ENCODE measurements around the gene POLDIP2.

The POLDIP2 gene

DNA sequence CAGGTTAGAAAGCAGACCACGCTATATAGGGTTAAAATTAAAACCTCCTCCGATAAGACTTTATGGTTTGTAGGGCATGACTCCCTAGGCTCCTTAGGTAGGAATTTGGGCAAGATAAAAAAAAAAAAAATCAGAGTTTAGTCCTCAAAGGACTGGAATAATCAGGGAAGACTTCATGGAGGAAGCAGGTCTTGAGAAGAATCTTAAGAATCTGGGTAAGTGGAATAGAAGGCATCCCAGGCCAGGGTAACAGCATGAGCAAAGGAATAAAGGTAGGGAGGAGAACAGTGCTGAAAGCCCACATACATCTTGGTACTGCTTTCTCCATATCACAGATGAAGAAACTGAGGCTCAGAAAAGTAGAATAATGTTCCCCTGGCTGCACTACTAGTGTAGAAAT lies 33.2 kb upstream of the POLDIP2 start:
- no peak for DNase-seq (ENCODE audit: low read depth in 2 of 3, low spot score in 2 of 3)

DNA sequence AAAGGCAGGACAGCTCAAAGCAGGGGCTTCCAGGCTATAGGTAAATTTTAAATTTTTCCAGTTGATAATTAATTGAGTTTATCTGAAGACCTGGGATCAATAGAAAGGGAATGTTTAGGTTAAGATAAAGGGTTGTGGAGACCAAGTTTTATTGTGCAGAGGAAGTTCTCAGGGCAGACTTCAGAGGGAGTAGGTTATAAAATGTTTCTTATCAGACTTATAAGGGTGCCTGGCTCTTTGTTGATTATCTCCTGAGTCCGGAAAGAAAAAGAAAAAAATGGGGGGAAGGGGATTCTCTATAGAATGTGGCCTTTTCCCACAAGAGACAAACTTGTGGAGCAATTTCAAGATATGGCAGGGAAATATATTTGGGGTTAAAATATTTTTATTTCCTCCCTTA lies 32.8 kb upstream of the POLDIP2 start:
- DNase-seq (ENCODE audit: low read depth in 2 of 3, low spot score in 2 of 3), result no peak

DNA sequence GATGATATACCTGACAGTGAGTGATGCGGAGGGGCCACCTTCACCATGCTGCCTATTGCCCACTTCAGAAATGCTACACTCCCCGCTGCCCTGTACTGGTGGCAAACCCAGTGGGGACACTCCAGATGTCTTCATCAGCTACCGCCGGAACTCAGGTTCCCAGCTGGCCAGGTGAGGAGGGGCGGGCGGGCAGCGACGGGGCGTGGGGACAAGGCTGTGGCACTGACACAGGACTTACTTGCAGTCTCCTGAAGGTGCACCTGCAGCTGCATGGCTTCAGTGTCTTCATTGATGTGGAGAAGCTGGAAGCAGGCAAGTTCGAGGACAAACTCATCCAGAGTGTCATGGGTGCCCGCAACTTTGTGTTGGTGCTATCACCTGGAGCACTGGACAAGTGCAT lies 30.8 kb upstream of the POLDIP2 start:
- no peak for DNase-seq (ENCODE audit: low read depth in 2 of 3, low spot score in 2 of 3)

DNA sequence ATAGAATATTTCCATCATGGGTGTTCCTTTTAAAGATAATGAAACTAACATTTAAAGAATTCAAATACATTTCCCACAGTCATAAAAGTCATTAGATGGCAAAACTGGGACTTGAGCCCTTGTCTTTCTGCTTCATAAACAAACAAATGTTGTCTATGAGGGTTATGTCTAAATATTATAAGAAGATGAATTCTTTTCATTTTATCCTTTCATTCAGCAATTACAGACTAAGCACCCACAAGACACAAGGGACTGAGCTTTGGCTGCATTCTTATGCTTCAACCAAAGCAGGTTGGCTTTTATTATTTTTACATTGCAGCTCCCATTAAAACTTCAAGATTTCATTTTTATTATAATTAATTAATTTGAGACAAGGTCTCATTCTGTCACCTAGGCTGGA lies 29.1 kb upstream of the POLDIP2 start:
- no peak for DNase-seq (ENCODE audit: low read depth in 2 of 3, low spot score in 2 of 3)

DNA sequence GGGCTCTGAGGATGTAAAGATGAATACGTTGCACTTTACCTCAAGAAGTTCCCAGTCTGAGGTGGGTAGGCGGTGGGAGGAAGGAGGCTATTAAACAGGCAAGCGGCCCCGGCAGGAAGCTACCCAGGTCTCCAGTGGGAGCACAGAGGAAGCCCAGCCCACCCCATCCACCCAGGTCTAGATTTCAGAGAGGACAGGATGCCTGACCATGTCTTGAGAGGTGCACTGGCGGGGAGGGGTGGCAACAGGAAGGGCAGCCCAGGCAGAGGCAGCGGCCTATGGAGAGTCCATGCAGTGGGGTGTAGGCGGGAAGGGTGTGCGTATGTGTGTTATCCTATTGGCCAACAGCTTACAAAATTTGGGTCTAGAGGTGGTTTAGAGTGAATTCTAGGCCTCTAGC lies 28.1 kb upstream of the POLDIP2 start:
- no peak for DNase-seq (ENCODE audit: low read depth in 2 of 3, low spot score in 2 of 3)

DNA sequence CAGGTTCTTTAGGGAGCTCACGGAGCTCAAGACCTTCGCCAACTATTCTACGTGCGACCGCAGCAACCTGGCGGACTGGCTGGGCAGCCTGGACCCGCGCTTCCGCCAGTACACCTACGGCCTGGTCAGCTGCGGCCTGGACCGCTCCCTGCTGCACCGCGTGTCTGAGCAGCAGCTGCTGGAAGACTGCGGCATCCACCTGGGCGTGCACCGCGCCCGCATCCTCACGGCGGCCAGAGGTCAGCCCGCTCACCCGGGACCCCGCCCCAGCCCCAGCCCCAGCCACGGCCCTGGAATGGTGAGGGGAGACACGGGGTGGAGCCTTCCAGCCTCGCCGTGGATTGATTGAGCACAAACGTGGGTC lies 27.7 kb upstream of the POLDIP2 start:
- DNase-seq (ENCODE audit: low read depth in 2 of 3, low spot score in 2 of 3), result no peak

DNA sequence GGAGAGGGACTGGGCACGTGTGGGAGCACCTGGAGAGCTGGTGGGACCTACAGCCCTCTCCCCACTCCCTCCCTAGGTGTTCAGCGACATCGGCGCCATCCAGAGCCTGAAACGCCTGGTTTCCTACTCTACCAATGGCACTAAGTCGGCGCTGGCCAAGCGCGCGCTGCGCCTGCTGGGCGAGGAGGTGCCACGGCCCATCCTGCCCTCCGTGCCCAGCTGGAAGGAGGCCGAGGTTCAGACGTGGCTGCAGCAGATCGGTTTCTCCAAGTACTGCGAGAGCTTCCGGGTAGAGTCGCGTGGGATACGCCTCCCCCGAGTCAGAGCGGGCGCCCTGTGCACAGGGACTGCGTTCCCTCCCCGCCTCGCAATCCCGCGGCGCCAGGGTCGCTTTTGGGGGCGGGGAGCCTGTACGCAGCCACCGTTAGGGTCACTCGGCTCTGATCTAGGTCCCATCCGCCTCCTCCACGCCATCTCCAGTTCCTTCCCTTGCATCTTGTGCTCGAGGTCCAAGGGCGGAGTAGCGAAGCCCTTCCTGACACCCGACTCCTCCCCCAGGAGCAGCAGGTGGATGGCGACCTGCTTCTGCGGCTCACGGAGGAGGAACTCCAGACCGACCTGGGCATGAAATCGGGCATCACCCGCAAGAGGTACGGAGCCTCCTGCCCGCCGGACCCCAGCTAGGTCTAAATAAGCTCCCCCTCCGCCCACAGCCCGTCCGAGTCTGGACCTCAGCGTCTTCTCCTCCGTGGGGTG lies 27.1 kb upstream of the POLDIP2 start:
- peak in 2 of 3 experiments; percentile 39 to 48 for DNase-seq (ENCODE audit: low read depth in 2 of 3, low spot score in 2 of 3)

DNA sequence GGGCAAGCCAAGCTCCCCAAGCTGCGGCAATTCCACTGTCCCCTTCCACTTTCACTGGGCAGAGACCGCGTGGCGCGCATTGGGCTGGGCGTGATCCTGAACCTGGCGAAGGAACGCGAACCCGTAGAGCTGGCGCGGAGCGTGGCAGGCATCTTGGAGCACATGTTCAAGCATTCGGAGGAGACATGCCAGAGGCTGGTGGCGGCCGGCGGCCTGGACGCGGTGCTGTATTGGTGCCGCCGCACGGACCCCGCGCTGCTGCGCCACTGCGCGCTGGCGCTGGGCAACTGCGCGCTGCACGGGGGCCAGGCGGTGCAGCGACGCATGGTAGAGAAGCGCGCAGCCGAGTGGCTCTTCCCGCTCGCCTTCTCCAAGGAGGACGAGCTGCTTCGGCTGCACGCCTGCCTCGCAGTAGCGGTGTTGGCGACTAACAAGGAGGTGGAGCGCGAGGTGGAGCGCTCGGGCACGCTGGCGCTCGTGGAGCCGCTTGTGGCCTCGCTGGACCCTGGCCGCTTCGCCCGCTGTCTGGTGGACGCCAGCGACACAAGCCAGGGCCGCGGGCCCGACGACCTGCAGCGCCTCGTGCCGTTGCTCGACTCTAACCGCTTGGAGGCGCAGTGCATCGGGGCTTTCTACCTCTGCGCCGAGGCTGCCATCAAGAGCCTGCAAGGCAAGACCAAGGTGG lies 24.0 kb upstream of the POLDIP2 start:
- no peak for DNase-seq (ENCODE audit: low read depth in 2 of 3, low spot score in 2 of 3)

DNA sequence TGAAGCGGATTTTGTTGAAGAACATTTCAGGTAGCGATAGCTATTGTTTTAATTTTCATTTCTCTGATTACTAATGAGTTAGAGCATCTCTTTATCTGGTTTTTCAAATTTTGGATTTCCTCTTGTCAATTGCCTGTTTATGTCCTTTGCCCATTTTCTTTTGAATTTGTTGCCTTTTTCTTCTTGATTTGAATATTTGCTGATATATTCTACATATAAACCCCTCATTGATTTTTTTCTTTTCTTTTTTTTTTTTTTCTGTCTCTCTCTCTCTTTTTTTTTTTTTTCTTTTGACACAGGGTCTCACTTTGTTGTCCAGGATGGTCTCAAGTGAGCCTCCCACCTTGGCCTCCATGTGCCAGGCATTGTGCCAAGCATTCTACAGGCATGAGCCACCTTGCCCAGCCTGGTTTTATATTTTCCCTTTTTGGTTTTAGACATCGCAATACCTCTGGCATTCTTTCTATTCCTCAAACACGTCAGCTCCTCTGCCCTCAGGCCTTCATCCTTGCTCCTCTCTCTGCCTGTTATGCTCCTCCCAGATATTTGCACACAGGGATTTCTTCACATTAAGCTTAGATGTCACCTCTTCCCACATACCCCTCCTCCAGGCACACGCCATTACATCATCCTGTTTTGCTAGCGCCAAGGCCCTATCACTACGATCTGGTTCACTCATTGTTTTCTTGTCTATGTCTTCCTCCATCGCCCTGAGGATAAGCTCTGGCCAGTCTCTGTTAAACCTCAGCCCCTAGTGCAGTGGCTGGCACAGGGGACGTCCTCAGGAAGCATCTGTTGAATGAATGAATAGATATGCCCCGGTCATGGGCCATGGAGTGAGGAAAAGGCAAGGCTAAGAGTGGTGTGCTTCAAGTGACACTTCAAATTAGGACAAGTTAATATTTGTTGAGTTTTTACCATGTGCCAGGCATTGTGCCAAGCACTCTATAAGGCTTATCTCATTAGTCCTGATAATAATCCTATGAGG lies 22.8 kb upstream of the POLDIP2 start:
- DNase-seq (ENCODE audit: low read depth in 2 of 3, low spot score in 2 of 3), result no peak

DNA sequence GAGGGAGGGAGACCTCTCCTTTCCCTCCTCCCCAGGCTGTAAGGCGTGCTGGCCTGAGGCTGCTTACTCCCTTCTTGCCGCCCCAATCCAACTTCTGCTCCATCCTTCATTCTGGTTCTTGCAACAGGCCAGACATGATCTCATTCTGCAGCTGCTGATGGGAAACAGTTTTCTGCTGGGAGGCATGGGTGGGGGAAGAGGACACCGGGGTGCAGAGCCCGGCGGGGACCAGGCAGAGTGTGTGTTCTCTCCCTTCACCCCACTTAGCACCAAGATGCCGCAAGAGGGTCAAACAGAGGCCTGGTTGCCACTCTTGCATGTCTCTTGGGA lies 15.6 kb upstream of the POLDIP2 start:
- no peak for DNase-seq (ENCODE audit: low read depth in 2 of 3, low spot score in 2 of 3)

DNA sequence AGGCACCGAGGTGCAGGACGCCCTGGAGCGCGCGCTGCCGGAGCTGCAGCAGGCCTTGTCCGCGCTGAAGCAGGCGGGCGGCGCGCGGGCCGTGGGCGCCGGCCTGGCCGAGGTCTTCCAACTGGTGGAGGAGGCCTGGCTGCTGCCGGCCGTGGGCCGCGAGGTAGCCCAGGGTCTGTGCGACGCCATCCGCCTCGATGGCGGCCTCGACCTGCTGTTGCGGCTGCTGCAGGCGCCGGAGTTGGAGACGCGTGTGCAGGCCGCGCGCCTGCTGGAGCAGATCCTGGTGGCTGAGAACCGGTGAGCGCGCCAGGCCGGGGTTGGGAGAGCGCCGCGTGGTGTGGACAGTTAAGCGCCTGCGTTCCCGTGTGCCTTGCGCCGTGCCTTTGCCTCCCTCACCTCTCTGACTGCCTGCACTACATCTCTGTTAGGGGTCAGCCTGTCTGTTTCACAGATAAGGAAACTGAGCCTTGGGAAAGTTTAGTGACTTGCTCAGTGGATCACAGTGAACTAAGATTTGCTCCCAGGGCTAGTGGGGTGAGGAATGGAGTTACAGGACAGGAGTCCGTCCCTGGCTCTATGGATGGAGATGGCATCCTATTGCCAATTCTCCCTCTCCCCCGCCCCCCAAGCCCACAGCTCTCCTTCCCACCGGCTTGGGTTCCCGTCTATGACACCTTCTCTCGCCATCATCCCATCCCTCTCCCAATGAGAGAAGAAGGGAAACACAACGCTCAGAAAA lies 15.0 kb upstream of the POLDIP2 start:
- no peak for DNase-seq (ENCODE audit: low read depth in 2 of 3, low spot score in 2 of 3)

DNA sequence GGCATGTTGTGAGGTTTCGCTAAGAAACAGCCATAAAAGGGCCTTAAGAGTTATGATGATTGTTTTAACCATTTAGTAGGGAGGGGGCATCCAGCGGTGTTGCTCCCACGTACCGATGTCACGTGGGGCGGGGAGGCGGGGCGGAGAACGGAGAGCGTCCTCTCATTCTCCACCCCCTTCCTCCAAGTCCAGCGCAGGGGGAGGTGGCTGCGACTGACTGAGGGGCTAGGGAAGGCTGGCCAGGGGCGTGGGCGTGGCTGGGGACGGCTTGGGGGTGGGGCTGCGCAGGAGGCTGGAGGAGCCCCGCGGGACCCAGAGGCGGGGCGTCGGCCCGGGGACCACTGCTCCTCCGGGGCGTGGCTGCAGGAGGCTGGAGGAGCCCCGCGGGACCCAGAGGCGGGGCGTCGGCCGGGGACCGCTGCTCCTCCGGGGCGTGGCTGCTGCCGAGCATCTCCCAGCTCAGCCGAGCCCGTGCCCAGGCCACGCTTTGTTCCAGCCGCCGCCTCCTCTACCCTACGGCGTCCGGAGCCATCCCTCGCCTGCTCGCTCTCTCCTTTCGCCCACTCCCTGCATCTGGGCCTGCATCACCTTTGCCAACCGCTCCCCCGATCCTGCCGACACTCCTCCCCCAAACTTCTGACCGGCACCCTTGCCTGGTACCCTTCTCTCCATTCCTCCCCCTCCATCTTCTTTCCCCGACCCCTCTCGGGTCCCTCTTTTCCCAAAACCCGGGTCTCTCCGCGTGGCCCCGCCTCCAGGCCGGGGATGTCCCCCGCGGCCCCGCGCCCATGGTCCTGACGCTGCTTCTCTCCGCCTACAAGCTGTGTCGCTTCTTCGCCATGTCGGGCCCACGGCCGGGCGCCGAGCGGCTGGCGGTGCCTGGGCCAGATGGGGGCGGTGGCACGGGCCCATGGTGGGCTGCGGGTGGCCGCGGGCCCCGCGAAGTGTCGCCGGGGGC lies 14.2 kb upstream of the POLDIP2 start, which contains the start of gene SARM1:
SARM1 (plus strand) TSS at position 450 of the 958 bp plus-strand sequence; CDS start at position 789, 339 bp downstream.
- peak; percentile 76 to 80 (median 78) for DNase-seq (ENCODE audit: low read depth in 2 of 3, low spot score in 2 of 3)

DNA sequence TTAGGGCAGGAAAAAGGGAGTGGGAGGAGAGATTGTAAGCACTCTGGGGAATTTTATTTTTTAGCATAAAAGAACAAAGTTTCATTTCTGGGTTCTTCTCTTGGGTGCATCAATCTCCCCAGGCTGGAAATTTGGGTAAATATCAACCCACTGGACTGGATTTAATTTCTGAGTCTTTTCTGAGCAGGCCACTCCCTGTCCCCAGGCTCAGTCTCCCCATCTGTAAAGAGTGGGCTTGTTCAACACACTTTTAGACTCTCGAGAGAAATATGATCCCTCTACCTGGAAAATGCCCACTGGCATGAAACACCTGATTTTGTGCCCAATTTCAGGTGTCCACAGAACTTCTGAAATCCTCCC lies 13.4 kb upstream of the POLDIP2 start:
- DNase-seq (ENCODE audit: low read depth in 2 of 3, low spot score in 2 of 3), result no peak

DNA sequence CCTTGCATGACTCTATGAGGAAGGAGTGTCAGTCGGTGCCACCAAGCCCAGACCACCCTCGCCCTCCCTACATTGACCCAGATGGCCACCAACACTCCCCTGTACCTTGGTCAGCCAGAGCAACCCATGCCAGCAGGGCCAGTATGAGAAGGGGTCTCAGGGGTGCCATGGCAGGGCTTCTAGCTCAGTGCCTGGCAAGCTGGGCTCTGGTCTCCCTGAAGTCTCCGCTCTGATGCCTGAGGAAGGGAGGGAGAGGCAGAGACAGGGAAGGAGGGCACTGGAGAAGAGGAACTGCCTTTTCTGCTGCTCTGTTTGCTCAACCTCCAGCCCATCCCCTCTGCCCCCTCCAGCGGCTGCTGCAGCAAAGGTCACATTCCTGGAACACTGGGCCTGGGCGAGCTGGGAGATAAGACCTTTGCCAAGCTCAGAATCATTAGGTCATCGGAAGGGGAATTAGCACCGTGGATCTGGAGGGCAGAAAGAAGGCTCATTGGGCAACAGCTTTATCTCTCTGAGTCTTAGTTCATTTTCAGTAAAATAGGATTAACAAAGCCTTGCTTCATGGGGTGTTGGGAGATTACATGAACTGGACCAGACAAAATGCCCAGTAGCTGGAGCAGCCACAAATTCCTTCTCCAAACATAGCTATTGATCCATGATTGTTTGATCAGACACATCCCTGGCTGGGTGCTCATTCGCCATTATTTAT lies 12.9 kb upstream of the POLDIP2 start, which contains the start of gene VTN:
VTN (minus strand) TSS at position 273 of the 709 bp plus-strand sequence; CDS start at position 169, 104 bp downstream.
- no peak for DNase-seq (ENCODE audit: low read depth in 2 of 3, low spot score in 2 of 3)

DNA sequence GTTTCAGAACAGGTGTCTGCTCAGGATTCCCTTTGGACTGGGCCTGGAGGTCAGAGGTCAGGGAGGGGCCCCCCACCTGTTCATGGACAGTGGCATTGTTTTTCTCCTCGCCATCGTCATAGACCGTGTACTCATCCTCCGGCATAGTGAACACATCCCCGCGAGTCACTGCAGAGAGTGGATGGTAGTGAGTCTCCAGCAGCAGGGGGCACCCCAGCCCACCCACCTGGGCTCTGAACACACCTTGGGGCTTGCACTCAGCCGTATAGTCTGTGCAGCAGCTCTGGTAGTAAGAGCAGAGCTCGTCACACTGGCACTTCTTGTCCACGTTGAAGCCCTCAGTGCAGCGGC lies 12.3 kb upstream of the POLDIP2 start:
- no peak for DNase-seq (ENCODE audit: low read depth in 2 of 3, low spot score in 2 of 3)

DNA sequence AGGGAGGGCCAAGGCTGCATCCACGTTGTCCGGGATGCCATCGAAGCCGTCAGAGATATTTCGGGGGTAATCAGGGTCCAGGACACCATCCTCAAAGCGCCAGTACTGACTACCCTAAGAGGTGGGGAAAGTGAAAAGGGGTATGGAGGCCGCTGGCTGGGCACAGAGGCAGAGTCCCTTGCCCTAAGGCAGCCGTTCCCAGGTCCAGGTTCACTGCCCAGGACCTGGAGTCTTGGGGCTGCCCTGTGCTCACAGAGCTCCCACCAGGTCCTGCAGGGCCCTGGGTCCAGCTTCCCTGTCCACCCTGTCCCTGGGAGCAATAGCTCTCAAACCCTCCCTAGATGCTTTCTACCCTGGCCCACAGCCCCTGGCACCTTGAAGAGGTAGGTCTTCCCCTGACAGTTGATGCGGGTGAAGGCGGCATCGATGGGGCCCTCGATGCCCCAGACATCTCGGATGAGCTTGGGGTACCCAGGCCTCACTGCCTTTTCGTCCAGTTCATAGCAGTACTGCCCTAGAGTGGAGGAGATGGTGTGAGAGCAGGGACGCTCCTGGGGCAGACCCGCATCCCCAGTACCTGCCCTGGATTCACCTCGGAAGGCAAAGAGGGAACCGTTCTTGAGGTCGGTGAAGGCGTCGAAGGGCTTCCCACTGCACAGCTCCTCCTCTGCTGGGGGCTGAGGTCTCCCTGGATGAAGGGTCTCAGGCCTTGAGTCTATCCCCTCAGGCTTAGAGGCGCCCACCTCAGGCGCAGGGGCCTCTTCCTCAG lies 11.8 kb upstream of the POLDIP2 start:
- DNase-seq (ENCODE audit: low read depth in 2 of 3, low spot score in 2 of 3), result no peak

DNA sequence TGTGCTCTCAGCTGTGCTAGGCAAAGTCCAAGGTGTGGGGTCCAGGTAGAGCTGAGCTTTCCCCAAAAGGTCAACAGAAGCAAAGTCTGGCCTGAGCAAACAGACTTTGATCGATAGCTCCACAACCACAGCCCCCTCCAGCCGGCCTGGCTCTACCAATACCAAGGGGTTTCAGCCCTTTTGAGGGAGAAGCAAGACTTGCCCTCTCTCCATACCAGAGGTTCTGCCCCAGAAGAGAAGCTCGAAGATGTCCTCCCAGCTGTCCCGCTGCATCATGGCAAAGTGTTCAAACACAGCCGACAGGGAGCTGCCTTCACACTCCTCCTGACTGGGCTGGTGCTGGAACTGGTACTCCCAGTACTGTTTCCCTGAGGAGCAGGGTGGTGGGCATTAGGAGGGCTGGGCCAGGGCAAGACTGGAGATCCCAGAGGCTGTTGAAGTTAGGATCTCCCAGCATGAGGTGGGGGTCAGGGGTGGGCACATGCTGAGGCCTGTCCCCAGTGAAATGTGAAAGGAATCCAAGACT lies 11.0 kb upstream of the POLDIP2 start:
- no peak for DNase-seq (ENCODE audit: low read depth in 2 of 3, low spot score in 2 of 3)

DNA sequence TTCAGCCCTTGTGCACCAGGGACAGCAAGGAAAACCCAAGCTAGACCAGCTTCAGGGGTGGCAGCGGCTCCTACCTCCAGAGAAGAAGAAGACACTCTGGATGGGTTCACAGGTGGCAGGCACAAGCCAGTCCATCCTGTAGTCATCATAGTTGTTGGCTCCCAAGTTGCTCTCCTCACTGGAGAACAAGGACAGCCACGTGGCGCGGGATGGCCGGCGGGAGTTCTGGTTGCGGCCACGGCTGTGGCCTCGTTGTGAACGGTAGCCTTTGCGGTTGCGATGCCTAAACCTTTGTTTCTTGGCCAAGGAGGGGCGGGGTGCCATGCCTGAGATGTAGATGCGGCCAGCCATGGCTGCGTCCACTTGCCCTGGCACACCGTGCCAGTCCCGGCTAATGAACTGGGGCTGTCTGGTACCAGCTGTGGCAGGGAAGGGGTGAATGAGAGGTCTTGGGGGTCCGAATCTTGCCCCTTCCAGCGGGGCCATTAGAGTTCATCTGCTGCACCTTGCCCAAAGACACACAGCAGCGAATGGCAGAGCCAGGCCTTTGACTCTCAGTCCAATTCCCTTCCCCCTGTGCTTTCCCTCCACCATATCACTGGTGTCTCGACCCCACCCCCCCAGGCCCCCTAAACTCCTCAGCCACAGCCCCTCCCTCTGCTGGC lies 10.4 kb upstream of the POLDIP2 start:
- no peak for DNase-seq (ENCODE audit: low read depth in 2 of 3, low spot score in 2 of 3)
